ENCODE results near the gene SMIM5.

SMIM5 gene

DNA sequence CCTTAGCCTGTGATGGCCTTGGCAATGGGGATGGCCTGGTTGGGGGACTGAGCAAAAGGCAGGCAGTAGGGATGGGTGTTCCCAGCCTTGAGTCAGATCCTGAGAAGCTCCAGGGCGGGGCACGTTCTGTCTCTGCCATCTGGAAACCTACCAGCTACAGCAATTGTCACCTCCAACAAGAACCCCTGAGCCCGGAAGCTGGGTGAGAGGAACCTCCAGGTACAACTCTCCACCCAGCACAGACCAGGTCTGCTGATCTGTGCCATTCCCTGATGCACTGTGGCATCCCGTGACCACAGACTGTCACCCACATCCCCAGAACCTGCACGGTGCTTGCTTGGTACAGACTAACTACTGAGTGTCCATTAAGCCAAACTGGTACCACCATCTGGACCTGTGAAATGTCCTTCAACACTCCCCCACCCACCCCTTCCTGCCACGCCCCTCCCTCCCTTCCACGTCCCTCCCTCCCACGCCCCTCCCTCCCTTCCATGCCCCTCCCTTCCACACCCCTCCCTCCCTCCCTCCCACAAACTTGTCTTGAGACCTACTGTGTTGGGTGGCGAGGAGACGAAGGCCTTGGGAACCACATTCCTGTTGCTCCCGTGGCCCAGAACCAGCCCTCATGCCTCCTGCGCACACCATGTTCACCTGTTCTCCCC, 29.1 kb upstream of the SMIM5 start:
- DNase-seq (ENCODE audit: low read depth): no peak
- TF ChIP-seq, protein P1, sequence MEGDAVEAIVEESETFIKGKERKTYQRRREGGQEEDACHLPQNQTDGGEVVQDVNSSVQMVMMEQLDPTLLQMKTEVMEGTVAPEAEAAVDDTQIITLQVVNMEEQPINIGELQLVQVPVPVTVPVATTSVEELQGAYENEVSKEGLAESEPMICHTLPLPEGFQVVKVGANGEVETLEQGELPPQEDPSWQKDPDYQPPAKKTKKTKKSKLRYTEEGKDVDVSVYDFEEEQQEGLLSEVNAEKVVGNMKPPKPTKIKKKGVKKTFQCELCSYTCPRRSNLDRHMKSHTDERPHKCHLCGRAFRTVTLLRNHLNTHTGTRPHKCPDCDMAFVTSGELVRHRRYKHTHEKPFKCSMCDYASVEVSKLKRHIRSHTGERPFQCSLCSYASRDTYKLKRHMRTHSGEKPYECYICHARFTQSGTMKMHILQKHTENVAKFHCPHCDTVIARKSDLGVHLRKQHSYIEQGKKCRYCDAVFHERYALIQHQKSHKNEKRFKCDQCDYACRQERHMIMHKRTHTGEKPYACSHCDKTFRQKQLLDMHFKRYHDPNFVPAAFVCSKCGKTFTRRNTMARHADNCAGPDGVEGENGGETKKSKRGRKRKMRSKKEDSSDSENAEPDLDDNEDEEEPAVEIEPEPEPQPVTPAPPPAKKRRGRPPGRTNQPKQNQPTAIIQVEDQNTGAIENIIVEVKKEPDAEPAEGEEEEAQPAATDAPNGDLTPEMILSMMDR (conservative IDR thresholded peaks at IDR 0.05; ENCODE audit: low read depth, low read length): no peak
- H3K4me3 ChIP-seq (ENCODE audit: low read depth, low read length): no peak overlapping the region

DNA sequence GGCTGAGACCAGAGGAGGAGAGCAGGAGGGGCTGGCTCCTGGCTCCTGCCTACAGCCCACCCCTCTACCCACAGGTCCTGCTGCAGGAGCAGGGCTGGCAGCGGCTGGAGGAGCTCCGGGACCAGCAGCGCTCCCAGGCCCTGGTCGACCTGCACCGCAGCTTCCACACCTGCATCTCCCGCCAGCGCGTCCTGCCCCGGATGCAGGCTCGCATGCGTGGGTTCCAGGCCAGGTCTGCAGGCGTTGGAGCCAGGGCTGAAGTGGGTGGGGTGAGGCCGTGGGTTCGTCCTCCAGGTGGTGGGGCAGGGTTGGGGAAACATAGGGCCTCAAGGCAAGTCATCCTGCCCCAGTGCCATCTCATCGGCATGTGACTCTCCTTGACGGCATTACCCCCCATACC, 27.4 kb upstream of the SMIM5 start:
- TF ChIP-seq, protein P1 (conservative IDR thresholded peaks at IDR 0.05; ENCODE audit: low read depth, low read length): no peak
- no peak for DNase-seq (ENCODE audit: low read depth)
- no peak overlapping the region for H3K4me3 ChIP-seq (ENCODE audit: low read depth, low read length)

DNA sequence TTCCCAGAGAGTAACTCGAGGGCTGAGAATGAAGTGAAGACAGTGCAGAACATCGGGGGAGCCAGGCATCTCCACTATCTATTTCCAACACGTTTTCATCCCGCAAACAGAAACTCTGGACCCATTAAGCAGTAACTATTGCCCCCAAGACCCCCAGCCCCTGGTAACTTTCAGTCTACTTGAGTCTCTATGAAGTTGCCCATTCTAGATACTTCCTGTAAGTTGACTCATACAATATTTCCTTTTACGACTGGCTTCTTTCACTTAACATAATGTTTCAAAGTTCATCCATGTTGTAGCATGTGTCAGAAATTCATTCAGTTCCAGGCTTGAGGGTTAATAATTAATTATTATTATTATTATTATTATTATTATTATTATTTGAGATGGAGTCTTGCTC, 26.1 kb upstream of the SMIM5 start:
- no peak for DNase-seq (ENCODE audit: low read depth)
- H3K4me3 ChIP-seq (ENCODE audit: low read depth, low read length): no peak overlapping the region
- TF ChIP-seq, protein P1 (conservative IDR thresholded peaks at IDR 0.05; ENCODE audit: low read depth, low read length): no peak

- TF ChIP-seq, protein P1 (conservative IDR thresholded peaks at IDR 0.05; ENCODE audit: low read depth, low read length): no peak
- DNase-seq (ENCODE audit: low read depth): no peak
Measured at GRCh38 chr17:75610103-75610984, 22.9 kb upstream of the SMIM5 start.

DNA sequence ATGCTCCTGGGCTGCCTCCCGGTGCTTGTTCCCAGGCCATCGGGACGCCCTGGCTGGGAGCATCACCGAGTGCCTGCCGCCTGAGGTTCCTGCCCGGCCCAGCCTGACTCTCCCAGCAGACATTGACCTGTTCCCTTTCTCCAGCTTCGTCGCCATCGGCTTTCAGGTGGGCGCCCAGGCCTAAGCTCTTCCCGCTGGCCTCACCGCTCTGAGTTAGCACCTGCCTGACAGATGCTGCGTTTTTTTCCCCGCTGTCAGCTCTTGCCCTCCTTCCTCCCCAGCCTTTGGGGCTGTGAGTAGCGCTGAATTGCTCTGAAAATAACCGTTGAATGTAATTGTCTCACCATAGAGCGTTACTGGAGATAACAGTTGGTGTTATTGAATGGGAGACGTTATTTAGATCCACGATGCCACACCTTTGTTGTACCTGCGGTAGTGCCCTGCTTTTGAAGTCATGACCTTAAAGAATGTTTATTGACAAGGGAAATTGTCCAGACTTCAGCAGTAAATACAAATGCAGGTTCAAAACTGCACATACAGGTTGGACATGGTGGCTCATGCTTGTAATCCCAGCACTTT, 21.3 kb upstream of the SMIM5 start:
- TF ChIP-seq, protein P1 (conservative IDR thresholded peaks at IDR 0.05; ENCODE audit: low read depth, low read length): no peak
- no peak overlapping the region for H3K4me3 ChIP-seq (ENCODE audit: low read depth, low read length)
- DNase-seq (ENCODE audit: low read depth): no peak

More at GRCh38 chr17:75610103-75610984, 22.9 kb upstream of the SMIM5 start:
- no peak overlapping the region for H3K4me3 ChIP-seq (ENCODE audit: low read depth, low read length)

GRCh38 chr17:75612906-75613626, 20.2 kb upstream of the SMIM5 start:
- TF ChIP-seq, protein P1 (conservative IDR thresholded peaks at IDR 0.05; ENCODE audit: low read depth, low read length): no peak
- no peak for DNase-seq (ENCODE audit: low read depth)
- no peak overlapping the region for H3K4me3 ChIP-seq (ENCODE audit: low read depth, low read length)
